Keratinocyte (primary cell): Measurements from ENCODE around the gene CD93. TPM values are rescaled to one million over a fixed set of nuclear protein-coding genes. Genes with fewer than 3 reads are reported as not detected.

Source experiments
- DNase-seq: peaks from one replicate; pipeline ENCODE4 v3.0.0-alpha.2; 2011; ENCODE audit warnings: low read depth, missing footprints, low spot score
- FAIRE-seq: peaks from 2 replicates; lab custom pipeline; 2011; peaks lifted over from hg19 to GRCh38; lab: Jason Lieb, UNC
- H2AFZ ChIP-seq: 2 replicates; pipeline ENCODE4 v1.6.0; 2012; ENCODE audit warnings: low read length, control low read depth, inconsistent platforms; ENCODE audit not compliant: control insufficient read depth
- H3K27ac ChIP-seq: 2 replicates; pipeline ENCODE4 v1.5.1; 2011; ENCODE audit warnings: low read length; ENCODE audit not compliant: control insufficient read depth, insufficient read depth
- H3K27me3 ChIP-seq: 3 replicates; pipeline ENCODE4 v1.6.0; 2011; ENCODE audit warnings: low read length; ENCODE audit not compliant: control insufficient read depth, insufficient read depth; ENCODE audit errors: extremely low read depth
- H3K36me3 ChIP-seq, 2 experiments: 2 replicates in 1 of 2; 3 replicates in 1 of 2; pipeline ENCODE4 v1.5.1; 2011; ENCODE audit warnings: low read length in 2 of 2, mild to moderate bottlenecking in 1 of 2; ENCODE audit not compliant: control insufficient read depth in 2 of 2, insufficient read depth in 2 of 2; ENCODE audit errors: extremely low read depth in 1 of 2
- H3K4me1 ChIP-seq: 3 replicates; pipeline ENCODE4 v1.5.1; 2011; ENCODE audit warnings: low read length; ENCODE audit not compliant: control insufficient read depth, insufficient read depth; ENCODE audit errors: extremely low read depth
- H3K4me2 ChIP-seq: 3 replicates; pipeline ENCODE4 v1.6.0; 2011; ENCODE audit warnings: low read depth, low read length; ENCODE audit not compliant: control insufficient read depth, insufficient read depth; ENCODE audit errors: extremely low read depth
- H3K4me3 ChIP-seq, 3 experiments: fragments of 200-600 bp in 1 of 3; sonication (generic) in 1 of 3; 2 replicates in 2 of 3; 3 replicates in 1 of 3; pipeline ENCODE4 v1.5.1; 2011 to 2016; ENCODE audit warnings: low read length in 3 of 3, mild to moderate bottlenecking in 3 of 3, control low read depth in 2 of 3, inconsistent platforms in 1 of 3, low read depth in 1 of 3, mixed read lengths in 1 of 3, mixed run types in 1 of 3, moderate library complexity in 1 of 3; ENCODE audit not compliant: control insufficient read depth in 2 of 3, insufficient read depth in 2 of 3; ENCODE audit errors: extremely low read depth in 1 of 3
- H3K79me2 ChIP-seq: 2 replicates; pipeline ENCODE4 v1.6.0; 2012; ENCODE audit warnings: low read length; ENCODE audit not compliant: control insufficient read depth, insufficient read depth
- H3K9ac ChIP-seq: 3 replicates; pipeline ENCODE4 v1.6.0; 2011; ENCODE audit warnings: low read length; ENCODE audit not compliant: control insufficient read depth, insufficient read depth; ENCODE audit errors: extremely low read depth
- H3K9me1 ChIP-seq: 3 replicates; pipeline ENCODE4 v1.6.0; 2011; ENCODE audit warnings: low read length; ENCODE audit not compliant: control insufficient read depth, insufficient read depth; ENCODE audit errors: extremely low read depth
- H3K9me3 ChIP-seq: 2 replicates; pipeline ENCODE4 v1.5.1; 2012; ENCODE audit warnings: low read depth, low read length; ENCODE audit not compliant: control insufficient read depth
- H4K20me1 ChIP-seq: 3 replicates; pipeline ENCODE4 v1.6.0; 2011; ENCODE audit warnings: low read length; ENCODE audit not compliant: control insufficient read depth, insufficient read depth; ENCODE audit errors: extremely low read depth
- EZH2 ChIP-seq: IDR thresholded peaks from one replicate; pipeline ENCODE4 v1.6.1; 2012; ENCODE audit warnings: inconsistent platforms, mild to moderate bottlenecking, low read length, moderate library complexity
- dilution Hi-C: fragments of 300-500 bp; cut with MboI; formaldehyde crosslinking; loops from one replicate; pipeline ENCODE4 v1.7.0; 2020; ENCODE audit warnings: low sequenced_read_pairs; ENCODE audit not compliant: extremely low pct_ligation_motif_present
- polyA plus RNA-seq, 5 experiments: library from polyadenylated mRNA; depleted of rRNA in 3 of 5; stranded (reverse) in 3 of 5; stranded (forward) in 1 of 5; unstranded in 1 of 5; fragments of >200 nt; gene quantifications; 1 replicate in 1 of 5; 2 replicates in 3 of 5; 3 replicates in 1 of 5; pipeline versions ENCODE4 v1.2.1 to v1.2.3, GENCODE V29; 2011 to 2012; ENCODE audit warnings: missing spikeins in 2 of 5, low read depth in 1 of 5, low replicate concordance in 1 of 5
- TF ChIP-seq, protein P1 (sequence below), 3 experiments: IDR thresholded peaks in 1 of 3; conservative IDR thresholded peaks in 1 of 3; optimal IDR thresholded peaks in 1 of 3; 2 replicates in 2 of 3; 3 replicates in 1 of 3; pipeline versions ENCODE3 to v1.5.1; 2011; ENCODE audit warnings: low read length in 3 of 3, mild to moderate bottlenecking in 3 of 3, moderate library complexity in 2 of 3, control low read depth in 1 of 3, inconsistent platforms in 1 of 3; ENCODE audit not compliant: insufficient read depth in 2 of 3; ENCODE audit errors: extremely low read depth in 1 of 3

The CD93 gene
- polyA plus RNA-seq, 1 donor (not counting 4 experiments of a cell fraction or from before 2014, with no cell fraction given): not detected

DNA sequence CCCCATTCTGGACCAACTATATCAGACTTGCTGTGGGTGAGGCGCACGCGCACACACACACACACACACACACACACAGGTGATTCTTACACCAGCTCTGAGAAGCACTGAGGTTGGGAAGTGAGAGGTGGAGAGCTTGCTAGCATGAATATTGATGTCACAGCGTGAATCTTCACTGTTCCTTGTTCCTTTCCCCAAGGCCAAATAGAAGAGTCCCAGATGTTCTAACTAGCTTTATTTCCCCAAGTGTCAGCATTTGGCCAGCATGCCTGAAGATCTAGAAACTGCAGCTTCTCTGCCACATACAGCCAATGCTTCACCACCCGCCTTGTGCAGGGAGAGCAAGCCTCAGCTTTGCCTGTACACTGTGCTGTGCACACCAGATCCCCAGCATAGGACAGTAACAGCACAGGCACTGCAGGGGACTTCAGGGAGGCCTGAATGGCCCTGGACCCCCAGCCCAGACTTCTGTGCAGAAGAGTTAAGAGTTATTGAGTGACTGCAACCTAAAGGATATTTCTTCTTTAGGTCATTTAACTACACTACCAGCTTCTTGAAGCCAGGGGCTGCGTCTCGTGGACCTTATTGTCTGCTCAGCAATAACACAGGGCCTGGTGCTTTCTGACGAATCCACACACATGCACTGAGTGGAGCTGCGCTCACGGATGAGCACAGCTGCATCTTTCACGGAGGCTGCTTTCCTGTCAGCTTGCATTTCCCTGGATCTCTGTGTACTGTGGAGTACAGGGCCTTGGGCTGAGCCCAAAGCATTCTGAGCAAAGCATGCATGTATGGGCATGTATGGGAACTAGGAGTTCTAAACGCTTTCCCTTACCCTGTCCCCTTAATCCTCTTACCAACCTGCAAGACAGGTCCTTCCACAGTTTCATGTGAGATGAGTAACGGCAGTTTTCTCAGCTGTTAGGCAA is 13.9 kb upstream of the CD93 start:
- peak; percentile 100 for FAIRE-seq
- peak overlapping the region in 1 of 3 experiments; percentile 44 for H3K4me3 ChIP-seq
- H3K36me3 ChIP-seq: no peaks in the 10 kb centered on the region
- peak overlapping the region; percentile 74 for H3K27ac ChIP-seq
- dilution Hi-C loops: no loop called here
- H3K27me3 ChIP-seq: no peaks in the 10 kb centered on the region
- H3K9ac ChIP-seq: peak overlapping the region; percentile 68
- TF ChIP-seq EZH2: no peak
- TF ChIP-seq, protein P1, sequence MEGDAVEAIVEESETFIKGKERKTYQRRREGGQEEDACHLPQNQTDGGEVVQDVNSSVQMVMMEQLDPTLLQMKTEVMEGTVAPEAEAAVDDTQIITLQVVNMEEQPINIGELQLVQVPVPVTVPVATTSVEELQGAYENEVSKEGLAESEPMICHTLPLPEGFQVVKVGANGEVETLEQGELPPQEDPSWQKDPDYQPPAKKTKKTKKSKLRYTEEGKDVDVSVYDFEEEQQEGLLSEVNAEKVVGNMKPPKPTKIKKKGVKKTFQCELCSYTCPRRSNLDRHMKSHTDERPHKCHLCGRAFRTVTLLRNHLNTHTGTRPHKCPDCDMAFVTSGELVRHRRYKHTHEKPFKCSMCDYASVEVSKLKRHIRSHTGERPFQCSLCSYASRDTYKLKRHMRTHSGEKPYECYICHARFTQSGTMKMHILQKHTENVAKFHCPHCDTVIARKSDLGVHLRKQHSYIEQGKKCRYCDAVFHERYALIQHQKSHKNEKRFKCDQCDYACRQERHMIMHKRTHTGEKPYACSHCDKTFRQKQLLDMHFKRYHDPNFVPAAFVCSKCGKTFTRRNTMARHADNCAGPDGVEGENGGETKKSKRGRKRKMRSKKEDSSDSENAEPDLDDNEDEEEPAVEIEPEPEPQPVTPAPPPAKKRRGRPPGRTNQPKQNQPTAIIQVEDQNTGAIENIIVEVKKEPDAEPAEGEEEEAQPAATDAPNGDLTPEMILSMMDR (optimal IDR thresholded peaks at IDR 0.05 in 1 of 3, IDR thresholded peaks at IDR 0.05 in 1 of 3, conservative IDR thresholded peaks at IDR 0.05 in 1 of 3; ENCODE audit: extremely low read depth in 1 of 3, insufficient read depth in 2 of 3, low read length in 3 of 3): peak in 2 of 3 experiments; percentile 12 to 39
- H3K79me2 ChIP-seq: no peaks in the 10 kb centered on the region
- no peaks in the 10 kb centered on the region for H4K20me1 ChIP-seq
- peak overlapping the region; percentile 81 for H3K4me2 ChIP-seq
- peaks cover 42% of the 10 kb centered on the region for H3K4me1 ChIP-seq
- H3K9me3 ChIP-seq: no peaks in the 10 kb centered on the region
- H2AFZ ChIP-seq: peak overlapping the region; percentile 45
- DNase-seq: peak; percentile 98
- H3K9me1 ChIP-seq: no peaks in the 10 kb centered on the region

DNA sequence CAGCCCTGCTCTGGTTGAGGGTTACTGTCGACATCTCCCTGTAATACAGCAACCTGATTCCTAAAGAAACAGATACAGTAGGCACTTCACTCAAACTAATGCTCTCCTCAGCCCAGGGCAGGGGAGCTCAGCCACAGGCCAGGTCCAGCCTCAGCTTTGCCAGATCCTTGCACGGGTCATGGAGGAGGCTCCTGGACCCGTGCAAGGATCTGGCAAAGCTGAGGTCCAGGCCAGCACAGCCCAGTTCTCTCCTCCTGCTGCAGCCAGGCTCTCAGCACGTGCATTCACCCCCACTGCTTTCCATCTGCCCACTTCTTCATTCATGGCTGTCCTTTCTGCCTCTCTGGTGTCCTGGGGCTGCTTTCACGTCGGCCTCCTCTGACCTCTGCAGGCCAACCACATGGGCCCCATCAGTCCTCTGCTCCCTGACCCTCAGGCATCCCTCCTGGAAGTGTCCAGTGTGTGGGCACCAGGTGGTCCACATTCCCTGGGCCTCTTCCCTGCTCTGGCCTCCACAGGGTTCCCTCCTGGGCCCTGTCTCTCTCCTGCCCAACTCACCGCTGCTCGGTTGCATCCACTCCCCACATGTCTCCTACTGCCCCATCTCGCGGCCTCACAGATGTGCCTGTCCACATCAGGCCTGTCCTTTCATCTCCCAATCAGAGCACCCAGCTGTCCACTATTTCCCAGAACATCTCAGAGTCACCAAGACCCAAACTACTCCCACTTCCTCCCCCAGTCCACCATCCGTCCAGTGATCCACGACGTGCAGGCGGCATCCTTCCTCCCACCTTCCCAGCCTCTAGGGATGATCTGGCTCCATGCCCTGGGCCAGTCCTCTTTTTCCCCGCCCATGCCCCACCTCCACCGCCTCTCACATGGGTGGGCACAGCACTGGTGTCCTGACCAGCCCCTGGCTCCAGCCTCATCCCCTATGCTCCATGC is 11.8 kb upstream of the CD93 start:
- no peaks in the 10 kb centered on the region for H3K79me2 ChIP-seq
- H3K9ac ChIP-seq: no peak overlapping the region
- H3K9me1 ChIP-seq: no peaks in the 10 kb centered on the region
- H3K4me2 ChIP-seq: no peak overlapping the region
- H3K36me3 ChIP-seq: no peaks in the 10 kb centered on the region
- dilution Hi-C loops: no loop called here
- H4K20me1 ChIP-seq: no peaks in the 10 kb centered on the region
- no peaks in the 10 kb centered on the region for H3K9me3 ChIP-seq
- TF ChIP-seq, protein P1 (optimal IDR thresholded peaks at IDR 0.05 in 1 of 3, IDR thresholded peaks at IDR 0.05 in 1 of 3, conservative IDR thresholded peaks at IDR 0.05 in 1 of 3; ENCODE audit: extremely low read depth in 1 of 3, insufficient read depth in 2 of 3, low read length in 3 of 3): no peak
- no peak for TF ChIP-seq EZH2
- H3K27me3 ChIP-seq: no peaks in the 10 kb centered on the region
- peak overlapping the region; percentile 32 for H3K27ac ChIP-seq
- FAIRE-seq (no peak), DNase-seq (no peak)
- peaks cover 45% of the 10 kb centered on the region for H3K4me1 ChIP-seq
- H2AFZ ChIP-seq: no peak overlapping the region
- no peak overlapping the region for H3K4me3 ChIP-seq
